HL-60 (cell line): ENCODE measurements around the gene MAS1.

ENCODE experiments used
- CTCF ChIP-seq: IDR thresholded peaks from one replicate; pipeline ENCODE4 v1.5.1; 2011; ENCODE audit warnings: low read length, control low read depth, inconsistent platforms; ENCODE audit not compliant: insufficient read depth
- GABPA ChIP-seq: IDR thresholded peaks from 2 replicates; pipeline ENCODE4 v1.6.1; 2012; ENCODE audit warnings: low read depth
- POLR2AphosphoS5 ChIP-seq: IDR thresholded peaks from 2 replicates; pipeline ENCODE4 v1.6.1; 2012; ENCODE audit warnings: low read depth
- REST ChIP-seq: IDR thresholded peaks from 2 replicates; pipeline ENCODE4 v1.6.1; 2012; ENCODE audit warnings: low read depth; ENCODE audit not compliant: insufficient replicate concordance

- TF ChIP-seq CTCF (no peak), REST (no peak), GABPA (no peak), POLR2AphosphoS5 (no peak)
Measured at GRCh38 chr6:159919800-159920199, 29.0 kb downstream of the MAS1 start.
